ENCODE data around the gene AK4.

GRCh38 chr1:65210325-65210724 is 62.3 kb downstream of the AK4 start:
- TF ChIP-seq CTCF (IDR thresholded peaks at IDR 0.05) (no peak), POLR2A (IDR thresholded peaks at IDR 0.05) (no peak), EP300 (IDR thresholded peaks at IDR 0.05) (no peak)
